Kasumi-1 (cell line): Measurements from ENCODE around the gene TAF9.
A peak's percentile ranks its signal among the peaks of the same experiment; 100 is the strongest.
"Not testable (repeated sequence)": the region's sequence is repeated elsewhere in the genome, so short reads cannot be mapped to it uniquely, and the experiment has no call there.

Experiments used
- DNase-seq, 2 experiments: peaks; one replicate each; lab custom pipeline; 2025; lab: John Stamatoyannopoulos, UW

The TAF9 gene

DNA sequence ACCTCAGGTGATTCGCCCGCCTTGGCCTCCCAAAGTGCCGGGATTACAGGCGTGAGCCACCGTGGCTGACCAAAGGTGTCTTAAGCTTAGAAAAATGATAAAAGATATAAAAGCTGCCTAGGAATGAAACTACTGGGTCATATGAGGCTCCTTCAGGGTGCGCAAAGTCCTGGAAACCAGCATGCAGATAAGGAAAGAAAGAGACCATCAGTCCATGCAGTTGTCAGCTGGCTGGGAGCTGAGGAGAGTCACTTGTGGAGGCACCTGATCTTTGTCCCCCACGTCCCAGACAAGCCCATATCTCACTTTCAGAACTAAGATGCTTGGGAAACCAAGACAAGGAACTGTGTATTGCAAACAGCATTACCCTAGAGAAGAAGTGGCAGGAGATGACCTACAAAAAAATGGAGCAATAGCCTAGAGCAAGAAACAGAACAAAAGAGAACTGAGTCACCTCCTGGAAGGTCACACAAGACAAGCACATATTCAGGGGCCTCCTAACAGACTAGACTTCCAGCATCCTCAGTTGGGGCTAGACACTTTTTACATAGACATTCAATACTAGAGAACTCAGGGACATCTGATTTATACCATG, 33.9 kb downstream of the TAF9 start:
- no peak for DNase-seq

DNA sequence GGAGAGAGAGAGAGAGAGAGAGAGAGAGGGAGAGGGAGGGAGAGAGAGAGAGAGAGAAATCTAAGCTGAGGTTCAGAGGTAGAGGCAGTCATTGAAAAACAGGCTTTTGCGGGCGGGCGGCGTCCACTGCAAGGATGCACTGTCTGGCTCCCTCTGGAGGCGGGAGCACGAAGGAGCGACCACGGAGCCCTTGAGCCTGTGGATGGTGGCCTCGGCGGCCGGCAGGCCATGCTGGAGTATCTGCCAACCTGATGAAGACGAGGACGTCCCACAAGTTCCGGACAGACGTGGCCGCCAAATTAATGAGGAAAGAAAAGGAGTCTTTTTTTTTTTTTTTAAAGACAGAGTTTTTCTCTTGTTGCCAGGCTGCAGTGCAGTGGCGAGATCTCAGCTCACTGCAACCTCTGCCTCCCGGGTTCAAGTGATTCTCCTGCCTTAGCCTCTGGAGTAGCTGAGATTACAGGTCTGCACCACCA, 34.5 kb downstream of the TAF9 start:
- peak; percentile 71 to 84 for DNase-seq

DNA sequence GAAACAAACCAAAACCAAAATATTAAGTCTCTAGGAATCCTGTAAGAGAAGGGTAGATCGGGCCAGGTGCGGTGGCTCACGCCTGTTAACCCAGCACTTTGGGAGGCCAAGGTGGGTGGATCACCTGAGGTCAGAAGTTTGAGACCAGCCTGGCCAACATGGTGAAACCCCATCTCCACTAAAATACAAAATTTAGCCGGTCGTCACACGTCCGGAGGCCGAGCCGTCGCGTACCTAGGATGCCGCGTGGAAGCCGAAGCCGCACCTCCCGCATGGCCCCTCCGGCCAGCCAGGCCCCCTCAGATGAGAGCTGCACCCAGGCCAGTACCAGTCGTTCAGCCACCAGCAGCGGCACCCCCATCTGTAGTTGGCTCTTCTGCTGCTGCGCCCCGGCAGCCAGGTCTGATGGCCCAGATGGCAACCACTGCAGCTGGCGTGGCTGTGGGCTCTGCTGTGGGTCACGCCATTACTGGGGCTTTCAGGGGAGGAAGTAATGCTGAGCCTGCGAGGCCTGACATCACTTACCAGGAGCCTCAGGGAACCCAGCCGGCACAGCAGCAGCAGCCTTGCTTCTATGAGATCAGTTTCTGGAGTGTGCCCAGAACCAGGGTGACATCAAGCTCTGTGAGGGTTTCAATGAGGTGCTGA, 35.5 kb downstream of the TAF9 start:
- DNase-seq = not testable (repeated sequence)

DNA sequence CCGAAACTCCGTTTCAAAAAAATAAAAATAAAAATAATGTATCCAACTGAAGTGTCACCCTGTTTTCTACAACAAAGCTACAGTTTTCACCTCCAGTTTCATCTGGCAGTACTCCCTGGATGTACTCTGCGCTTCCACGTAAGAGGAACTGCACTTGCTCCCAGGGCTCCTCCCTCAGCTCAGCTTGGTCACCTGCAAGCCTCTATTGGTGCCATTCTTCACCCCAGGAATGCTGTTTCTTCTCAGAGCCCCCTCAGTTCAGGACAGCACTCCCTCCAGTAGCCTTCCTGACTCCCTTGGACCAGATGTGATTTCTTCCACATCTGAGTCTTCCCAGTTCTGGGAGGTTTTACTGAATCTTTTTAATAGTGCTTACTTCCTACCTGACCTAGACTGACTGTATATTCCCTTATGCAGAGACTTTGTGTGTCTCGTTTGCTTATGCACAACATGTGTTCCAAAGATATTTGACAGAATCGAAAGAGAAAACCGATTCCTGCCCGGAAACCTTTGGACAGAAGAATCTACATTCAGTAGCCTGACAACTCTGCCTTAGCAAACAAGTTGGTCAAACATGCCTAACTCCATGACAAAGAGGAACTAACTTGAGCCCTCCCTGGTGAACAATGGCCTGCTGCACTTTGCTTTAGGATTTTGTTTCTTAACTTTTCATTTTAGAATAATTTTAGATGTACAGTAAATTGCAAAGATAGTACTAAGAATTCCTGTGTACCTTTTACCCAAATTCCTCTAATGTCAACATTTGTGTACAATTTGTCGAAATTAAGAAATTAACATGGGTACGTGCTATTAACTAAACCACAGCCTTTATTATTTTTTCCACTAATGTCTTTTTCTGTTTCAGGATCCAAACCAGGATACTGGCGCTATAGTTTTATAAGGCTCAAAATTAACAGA, 37.5 kb downstream of the TAF9 start:
- DNase-seq = peak; percentile 40 to 52

DNA sequence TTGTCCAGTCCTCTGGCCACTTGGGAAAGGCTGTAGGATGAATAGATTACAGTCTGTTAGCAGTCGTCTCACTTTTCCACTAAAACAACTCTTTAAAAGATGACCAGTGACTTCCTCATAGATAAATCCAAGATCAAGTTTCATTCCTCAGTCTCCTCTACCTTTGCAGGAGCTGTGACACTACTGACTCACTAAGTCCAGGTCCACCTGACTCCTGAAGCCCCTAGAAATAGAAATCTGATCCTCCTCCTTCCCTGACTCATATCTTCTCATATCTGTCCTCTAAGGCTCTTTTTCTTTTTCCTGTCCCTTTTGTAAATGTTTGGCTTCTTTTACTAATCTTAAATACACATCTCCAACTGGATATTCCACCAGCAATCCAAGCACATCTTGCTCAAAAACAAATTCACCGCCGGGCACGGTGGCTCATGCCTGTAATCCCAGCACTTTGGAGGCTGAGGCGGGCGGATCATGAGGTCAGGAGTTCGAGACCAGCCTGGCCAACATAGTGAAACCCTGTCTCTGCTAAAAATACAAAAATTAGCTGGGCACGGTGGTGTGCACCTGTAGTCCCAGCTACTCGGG, 39.3 kb downstream of the TAF9 start:
- no peak for DNase-seq

DNA sequence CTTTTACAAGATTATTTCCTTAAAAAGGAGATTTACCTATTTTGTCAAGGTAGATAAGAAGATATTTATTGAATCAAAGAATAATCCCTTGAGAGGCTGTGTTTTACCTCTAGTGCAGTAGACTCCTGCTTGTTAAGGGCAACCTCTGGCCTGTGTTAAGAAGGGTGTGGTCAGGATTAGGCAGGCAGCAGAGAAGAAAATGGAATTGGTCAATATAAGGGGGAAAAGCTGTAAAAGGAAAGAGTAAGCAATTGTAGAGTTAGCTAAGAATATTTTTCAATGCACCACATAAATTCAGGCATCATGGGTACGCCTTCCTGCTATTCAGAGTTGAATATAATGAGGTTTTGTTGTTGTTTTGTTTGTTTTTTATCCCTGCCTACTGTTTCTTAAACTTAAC, 43.0 kb downstream of the TAF9 start:
- DNase-seq = no peak

DNA sequence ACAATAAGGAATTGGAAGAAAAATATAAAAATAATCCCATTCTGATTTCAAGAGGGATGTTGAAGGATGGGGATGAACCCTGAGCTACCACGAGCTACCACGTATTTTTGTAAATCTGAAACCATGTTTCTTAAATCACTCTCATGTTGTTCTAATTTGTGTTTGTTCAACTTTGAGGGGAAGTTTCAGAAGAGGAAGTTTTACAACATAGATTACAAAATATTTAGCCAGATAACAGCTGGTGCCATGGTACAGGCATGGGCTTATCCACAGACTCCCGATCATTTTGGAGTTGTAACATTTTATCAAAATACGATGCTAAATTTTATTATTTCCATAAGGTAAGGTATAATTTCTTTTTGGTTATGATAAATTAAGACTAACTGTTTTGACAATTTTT, 51.9 kb downstream of the TAF9 start:
- DNase-seq = peak; percentile 5 to 15

DNA sequence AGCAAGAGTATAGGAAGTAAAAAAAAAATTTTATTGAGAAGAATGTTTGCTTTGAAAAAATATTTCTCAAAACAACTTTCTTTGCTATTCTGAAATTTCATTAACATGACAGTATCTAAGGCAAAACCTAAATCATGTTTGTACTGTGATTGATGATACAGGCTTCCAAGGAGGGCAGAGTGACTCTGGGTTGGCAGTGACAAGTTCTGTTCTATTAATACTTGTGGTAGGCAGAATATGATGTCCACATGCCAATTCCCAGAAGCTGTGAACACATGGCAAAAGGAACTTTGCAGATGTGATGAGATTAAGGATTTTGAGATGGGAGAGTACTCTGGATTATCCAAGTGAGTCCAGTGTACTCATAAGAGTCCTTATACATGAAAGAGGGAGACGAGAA, 53.3 kb downstream of the TAF9 start:
- no peak for DNase-seq
